Upper lobe of left lung (tissue), 6 donors: ENCODE results near the gene CD160. TPM values are rescaled to one million over a fixed set of nuclear protein-coding genes. Genes with fewer than 3 reads are reported as not detected.

Source experiments
- ATAC-seq, 2 donors: fragments of 200-7000 bp; cut with Tn5 transposase; one replicate each; pipeline ENCODE4 v1.9.1; 2022; ENCODE audit warnings: mild to moderate bottlenecking in 2 of 2, moderate library complexity in 2 of 2; ENCODE audit not compliant: low FRiP score in 2 of 2
- DNase-seq, 2 donors: peaks; one replicate each; pipeline ENCODE4 v3.0.0-alpha.2; 2019 to 2020
- H3K27ac ChIP-seq, 4 donors: fragments of 200-600 bp; sonication (generic); one replicate each; pipeline ENCODE4 v1.5.1; 2016 to 2019
- H3K27me3 ChIP-seq, 4 donors: fragments of 200-600 bp; sonication (generic); one replicate each; pipeline ENCODE4 v1.5.1; 2017 to 2019
- H3K36me3 ChIP-seq, 4 donors: fragments of 200-600 bp; sonication (generic); one replicate each; pipeline ENCODE4 v1.5.1; 2016 to 2019
- H3K4me1 ChIP-seq, 4 donors: fragments of 200-600 bp; sonication (generic); one replicate each; pipeline ENCODE4 v1.5.1; 2018 to 2019
- H3K4me3 ChIP-seq, 4 donors: fragments of 200-600 bp; sonication (generic); one replicate each; pipeline ENCODE4 v1.5.1; 2017 to 2019; ENCODE audit warnings: mild to moderate bottlenecking in 2 of 4, moderate library complexity in 1 of 4
- H3K9me3 ChIP-seq, 4 donors: fragments of 200-600 bp; sonication (generic); one replicate each; pipeline ENCODE4 v1.5.1; 2018 to 2019
- CTCF ChIP-seq, 6 experiments: fragments of 450-650 bp in 4 of 6; fragments of 200-600 bp in 2 of 6; sonication (generic) in 2 of 6; IDR thresholded peaks; one replicate each; pipeline ENCODE4 v1.5.1; 2016 to 2019; ENCODE audit warnings: antibody characterized with exemption in 6 of 6
- EP300 ChIP-seq, 4 donors: sonication (generic); formaldehyde crosslinking; IDR thresholded peaks; one replicate each; pipeline ENCODE4 v1.5.1; 2017; ENCODE audit warnings: antibody characterized with exemption in 4 of 4, control low read depth in 2 of 4
- POLR2A ChIP-seq, 4 donors: fragments of 450-650 bp; IDR thresholded peaks; one replicate each; pipeline ENCODE4 v1.5.1; 2016 to 2017; ENCODE audit warnings: antibody characterized with exemption in 4 of 4, mild to moderate bottlenecking in 2 of 4
- POLR2AphosphoS5 ChIP-seq, 2 donors: sonication (generic); formaldehyde crosslinking; IDR thresholded peaks; one replicate each; pipeline ENCODE4 v1.5.1; 2017; ENCODE audit warnings: antibody characterized with exemption in 2 of 2
- WGBS, 2 donors: methylation state at CpG; one replicate each; pipeline ENCODE4 v1.1.5; 2017 to 2018; 5-methylcytosine and 5-hydroxymethylcytosine counted together
- total RNA-seq, 6 donors: library from RNA; depleted of rRNA in 4 of 6; stranded (reverse); fragments of >200 nt in 4 of 6; gene quantifications; one replicate each; pipeline versions ENCODE4 v1.1.0 to v1.2.1, GENCODE V29; 2016 to 2021
- donor health status: DM: no; HTN: no; CAD: no; lungs with moderate emphysema.
- donor health status: DM: no; HTN: yes; CAD: no; lungs with severe emphysema.

The CD160 gene
- total RNA-seq, 6 donors from 2014 or later: 0.71 to 0.89 TPM; not detected in 4

GRCh38 chr1:145771056-145771455 lies 51.8 kb downstream of the CD160 start:
- ATAC-seq: no peak
- 92 to 96% methylated on average over 1 of the region's 1 CpG for WGBS, 2 donors
- H3K27me3 ChIP-seq: no peaks in the 10 kb centered on the region
- H3K4me1 ChIP-seq: no peaks in the 10 kb centered on the region
- peaks cover 6 to 47% (median 14%) of the 10 kb centered on the region in 4 donors for H3K36me3 ChIP-seq
- H3K9me3 ChIP-seq: no peaks in the 10 kb centered on the region
- H3K4me3 ChIP-seq: no peak overlapping the region
- TF ChIP-seq POLR2AphosphoS5 (IDR thresholded peaks at IDR 0.05): no peak
- no peak for TF ChIP-seq CTCF (IDR thresholded peaks at IDR 0.05)
- TF ChIP-seq POLR2A (IDR thresholded peaks at IDR 0.05): no peak
- TF ChIP-seq EP300 (IDR thresholded peaks at IDR 0.05): no peak
- DNase-seq: no peak
- H3K27ac ChIP-seq: no peak overlapping the region

- Histone ChIP-seq H3K4me1 (no peaks in the 10 kb centered on the region), H3K4me3 (no peak overlapping the region), H3K9me3 (no peaks in the 10 kb centered on the region), H3K36me3 (peaks cover 5 to 35% (median 7%) of the 10 kb centered on the region in 4 donors), H3K27ac (no peak overlapping the region), H3K27me3 (no peaks in the 10 kb centered on the region)
- ATAC-seq (no peak), DNase-seq (no peak)
- TF ChIP-seq EP300 (IDR thresholded peaks at IDR 0.05): no peak
- no peak for TF ChIP-seq POLR2A (IDR thresholded peaks at IDR 0.05)
- TF ChIP-seq CTCF (IDR thresholded peaks at IDR 0.05): no peak
- TF ChIP-seq POLR2AphosphoS5 (IDR thresholded peaks at IDR 0.05): no peak
- 80 to 95% methylated on average over 1 of the region's 1 CpG for WGBS, 2 donors
Observed at GRCh38 chr1:145773423-145773822, 54.1 kb downstream of the CD160 start.

- TF ChIP-seq EP300 (IDR thresholded peaks at IDR 0.05): no peak
- Histone ChIP-seq H3K4me1 (peaks cover 0 to 7% (median 2%) of the 10 kb centered on the region in 4 donors), H3K27me3 (no peaks in the 10 kb centered on the region), H3K27ac (no peak overlapping the region), H3K4me3 (no peak overlapping the region), H3K36me3 (peaks cover 0 to 19% (median 0%) of the 10 kb centered on the region in 4 donors), H3K9me3 (no peaks in the 10 kb centered on the region)
- DNase-seq: no peak
- WGBS, 2 donors: 94% methylated on average over 1 of the region's 1 CpG
- ATAC-seq: no peak
Observed at GRCh38 chr1:145777357-145778145, 58.3 kb downstream of the CD160 start.

GRCh38 chr1:145778146-145778540 lies 58.8 kb downstream of the CD160 start:
- H3K4me1 ChIP-seq: peaks cover 0 to 7% (median 3%) of the 10 kb centered on the region in 4 donors
- ATAC-seq (no peak), DNase-seq (no peak)
- WGBS, 2 donors: 98 to 100% methylated on average over 1 of the region's 1 CpG
- no peaks in the 10 kb centered on the region for H3K27me3 ChIP-seq
- H3K9me3 ChIP-seq: no peaks in the 10 kb centered on the region
- H3K4me3 ChIP-seq: no peak overlapping the region
- peaks cover 0 to 19% (median 1%) of the 10 kb centered on the region in 4 donors for H3K36me3 ChIP-seq
- no peak overlapping the region for H3K27ac ChIP-seq
- TF ChIP-seq POLR2A (IDR thresholded peaks at IDR 0.05): no peak
- TF ChIP-seq POLR2AphosphoS5 (IDR thresholded peaks at IDR 0.05): no peak
- no peak for TF ChIP-seq CTCF (IDR thresholded peaks at IDR 0.05)
- TF ChIP-seq EP300 (IDR thresholded peaks at IDR 0.05): no peak

- Histone ChIP-seq H3K4me1 (peaks cover 8 to 20% (median 11%) of the 10 kb centered on the region in 4 donors), H3K27ac (peak overlapping the region in 3 of 4 donors; percentile 14 to 74 (median 47)), H3K36me3 (peaks cover 0 to 22% (median 3%) of the 10 kb centered on the region in 4 donors), H3K4me3 (no peak overlapping the region), H3K9me3 (no peaks in the 10 kb centered on the region), H3K27me3 (no peaks in the 10 kb centered on the region)
- DNase-seq (no peak), ATAC-seq (peak; percentile 53 to 63)
- TF ChIP-seq EP300 (IDR thresholded peaks at IDR 0.05) (no peak), POLR2A (IDR thresholded peaks at IDR 0.05) (no peak), POLR2AphosphoS5 (IDR thresholded peaks at IDR 0.05) (no peak), CTCF (IDR thresholded peaks at IDR 0.05) (no peak)
- WGBS, 2 donors: 82 to 87% methylated on average over 10 of the region's 10 CpGs
Observed at GRCh38 chr1:145782272-145783099, 63.2 kb downstream of the CD160 start.
